Calu3 (cell line): ENCODE data around the gene NSD2. TPM values are rescaled to one million over a fixed set of nuclear protein-coding genes. Genes with fewer than 3 reads are reported as not detected.
"Not testable (repeated sequence)": the region's sequence is repeated elsewhere in the genome, so short reads cannot be mapped to it uniquely, and the experiment has no call there.

Experiments
- BruUV-seq: library from RNA; stranded (reverse); fragments of 400-500 nt; replicated peaks from 2 replicates; lab custom pipeline; 2021; lab: Mats Ljungman, UMichigan
- CTCF ChIA-PET: fragments of 300-600 bp; sonication (Branson Sonifier 250); formaldehyde crosslinking; loops from one replicate; lab custom pipeline; 2022; ENCODE audit warnings: antibody characterized with exemption; lab: Charles Lee
- DNase-seq: peaks from one replicate; pipeline ENCODE4 v3.0.0; 2022
- H3K27ac Mint-ChIP-seq: one replicate; pipeline ENCODE4 v1.8.0; 2022; ENCODE audit warnings: mixed read lengths; ENCODE audit not compliant: unreplicated experiment
- H3K27me3 Mint-ChIP-seq: one replicate; pipeline ENCODE4 v1.8.0; 2022; ENCODE audit warnings: mixed read lengths; ENCODE audit not compliant: unreplicated experiment
- H3K36me3 Mint-ChIP-seq: one replicate; pipeline ENCODE4 v1.8.0; 2022; ENCODE audit warnings: mild to moderate bottlenecking, moderate library complexity, mixed read lengths; ENCODE audit not compliant: insufficient read depth, unreplicated experiment
- H3K4me1 Mint-ChIP-seq: one replicate; pipeline ENCODE4 v1.8.0; 2022; ENCODE audit warnings: mild to moderate bottlenecking, low read depth, mixed read lengths; ENCODE audit not compliant: unreplicated experiment
- H3K4me3 Mint-ChIP-seq: one replicate; pipeline ENCODE4 v1.8.0; 2022; ENCODE audit warnings: mild to moderate bottlenecking, low read depth, moderate library complexity, mixed read lengths; ENCODE audit not compliant: unreplicated experiment
- H3K9me3 Mint-ChIP-seq: one replicate; pipeline ENCODE4 v1.8.0; 2022; ENCODE audit warnings: low read depth, mixed read lengths; ENCODE audit not compliant: unreplicated experiment
- intact Hi-C: fragments of 100-400 bp; cut with micrococcal nuclease; formaldehyde crosslinking; loops from one replicate; pipeline ENCODE4 v1.10.0; 2022; ENCODE audit not compliant: unreplicated experiment
- total RNA-seq: library from RNA; stranded (reverse); gene quantifications from 2 replicates; pipeline ENCODE4 v1.2.3, GENCODE V29; 2022
- TF ChIP-seq, protein P1 (sequence below): fragments of 200-600 bp; IDR thresholded peaks from one replicate; pipeline ENCODE4 v1.8.0; 2022; ENCODE audit warnings: antibody characterized with exemption; ENCODE audit not compliant: unreplicated experiment

The NSD2 gene
- total RNA-seq, 1 experiment from 2014 or later, result 104 TPM

DNA sequence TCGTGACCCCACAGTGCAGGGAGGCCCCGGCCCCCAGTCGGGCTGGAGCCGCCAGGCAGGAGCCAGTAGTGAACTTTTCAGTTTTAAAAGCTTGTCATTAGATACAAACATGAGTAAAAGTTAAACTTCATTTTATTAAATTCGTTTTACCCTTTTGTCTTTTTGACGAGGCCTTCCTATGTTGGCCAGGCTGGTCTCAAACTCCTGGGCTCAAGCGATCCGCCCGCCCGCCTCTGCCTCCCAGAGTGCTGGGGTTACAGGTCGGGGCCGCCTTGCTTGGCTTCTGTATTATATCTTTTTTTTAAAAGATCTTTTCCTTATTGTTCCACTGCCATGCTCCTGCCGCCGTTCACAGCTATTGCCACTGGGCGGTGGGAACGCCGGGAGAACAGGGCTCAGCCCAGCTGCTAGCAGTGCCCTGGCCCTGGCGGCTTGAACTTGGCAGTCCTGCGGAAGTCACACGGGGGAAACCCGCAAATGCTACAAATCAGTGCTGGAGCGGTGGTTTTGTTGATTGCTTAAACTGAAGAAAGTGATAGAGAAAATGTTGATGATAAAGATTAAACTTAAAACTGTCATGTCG, 138.5 kb downstream of the NSD2 start:
- BruUV-seq, result no TSS peak
- Mint-ChIP-seq H3K4me1 (peaks cover 7% of the 10 kb centered on the region), H3K27me3 (no peaks in the 10 kb centered on the region), H3K9me3 (no peaks in the 10 kb centered on the region), H3K4me3 (peak overlapping the region; percentile 74), H3K36me3 (peaks cover 33% of the 10 kb centered on the region), H3K27ac (peak overlapping the region; percentile 79)
- TF ChIP-seq, protein P1, sequence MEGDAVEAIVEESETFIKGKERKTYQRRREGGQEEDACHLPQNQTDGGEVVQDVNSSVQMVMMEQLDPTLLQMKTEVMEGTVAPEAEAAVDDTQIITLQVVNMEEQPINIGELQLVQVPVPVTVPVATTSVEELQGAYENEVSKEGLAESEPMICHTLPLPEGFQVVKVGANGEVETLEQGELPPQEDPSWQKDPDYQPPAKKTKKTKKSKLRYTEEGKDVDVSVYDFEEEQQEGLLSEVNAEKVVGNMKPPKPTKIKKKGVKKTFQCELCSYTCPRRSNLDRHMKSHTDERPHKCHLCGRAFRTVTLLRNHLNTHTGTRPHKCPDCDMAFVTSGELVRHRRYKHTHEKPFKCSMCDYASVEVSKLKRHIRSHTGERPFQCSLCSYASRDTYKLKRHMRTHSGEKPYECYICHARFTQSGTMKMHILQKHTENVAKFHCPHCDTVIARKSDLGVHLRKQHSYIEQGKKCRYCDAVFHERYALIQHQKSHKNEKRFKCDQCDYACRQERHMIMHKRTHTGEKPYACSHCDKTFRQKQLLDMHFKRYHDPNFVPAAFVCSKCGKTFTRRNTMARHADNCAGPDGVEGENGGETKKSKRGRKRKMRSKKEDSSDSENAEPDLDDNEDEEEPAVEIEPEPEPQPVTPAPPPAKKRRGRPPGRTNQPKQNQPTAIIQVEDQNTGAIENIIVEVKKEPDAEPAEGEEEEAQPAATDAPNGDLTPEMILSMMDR, result no peak
- CTCF ChIA-PET, result interaction anchor here (1.1 kb wide), 1 partner anchor 46 kb away, joined by 3 read pairs; no protein-coding TSS in a partner anchor
- intact Hi-C loops, result loop anchor here (10.0 kb wide), 1 partner anchor 175 kb away; no protein-coding TSS in a partner anchor
- peak; percentile 72 for DNase-seq

DNA sequence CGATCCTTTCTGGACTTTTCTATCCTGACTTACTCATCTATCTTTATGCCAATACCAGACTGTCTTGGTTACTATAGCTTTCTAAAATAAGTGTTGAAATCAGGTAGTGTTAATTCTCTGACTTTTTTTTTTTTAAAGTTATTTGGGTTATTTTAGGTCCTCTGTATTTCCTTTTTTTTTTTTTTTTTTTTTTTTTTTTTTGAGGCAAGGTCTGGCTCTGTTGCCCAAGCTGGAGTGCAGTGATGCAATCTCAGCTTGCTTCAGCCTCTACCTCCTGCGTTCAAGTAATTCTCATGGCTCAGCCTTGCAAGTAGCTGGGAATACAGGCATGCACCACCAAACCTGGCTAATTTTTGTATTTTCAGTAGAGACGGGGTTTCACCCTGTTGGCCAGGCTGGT, 140.4 kb downstream of the NSD2 start:
- no peak for DNase-seq
- no TSS peak for BruUV-seq
- CTCF ChIA-PET, result no interaction called here
- Mint-ChIP-seq H3K9me3 (no peaks in the 10 kb centered on the region), H3K27me3 (no peaks in the 10 kb centered on the region), H3K36me3 (peaks cover 25% of the 10 kb centered on the region), H3K4me1 (no peaks in the 10 kb centered on the region), H3K27ac (no peak overlapping the region), H3K4me3 (no peak overlapping the region)
- intact Hi-C loops, result loop anchor here (10.0 kb wide), 1 partner anchor 173 kb away; no protein-coding TSS in a partner anchor
- TF ChIP-seq, protein P1, result no peak

DNA sequence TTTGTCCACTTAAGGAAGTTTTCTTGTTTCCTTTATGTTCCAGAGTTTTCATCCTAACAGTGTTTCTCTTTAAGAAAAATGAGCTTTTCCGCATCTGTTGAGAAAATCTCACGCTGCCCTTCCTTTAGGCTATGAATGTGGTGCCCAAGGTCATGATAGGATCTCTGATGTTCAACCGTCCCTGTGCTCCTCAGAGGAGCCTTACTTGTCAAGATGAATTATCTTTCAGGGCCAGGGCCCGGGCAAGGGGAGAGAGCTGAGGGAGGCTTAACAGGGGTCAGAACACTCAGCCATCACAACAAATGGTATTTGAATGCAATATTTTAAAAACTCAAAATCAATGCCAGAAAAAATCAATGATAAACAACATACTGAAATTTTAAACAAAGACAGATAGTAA, 143.8 kb downstream of the NSD2 start:
- Mint-ChIP-seq H3K27ac (no peak overlapping the region), H3K4me3 (no peak overlapping the region), H3K27me3 (peaks cover 5% of the 10 kb centered on the region), H3K36me3 (peaks cover 1% of the 10 kb centered on the region), H3K4me1 (no peaks in the 10 kb centered on the region), H3K9me3 (no peaks in the 10 kb centered on the region)
- CTCF ChIA-PET, result no interaction called here
- TF ChIP-seq, protein P1, result no peak
- intact Hi-C loops, result loop anchor here (10.0 kb wide), 1 partner anchor 170 kb away; no protein-coding TSS in a partner anchor
- DNase-seq, result no peak
- no TSS peak for BruUV-seq

DNA sequence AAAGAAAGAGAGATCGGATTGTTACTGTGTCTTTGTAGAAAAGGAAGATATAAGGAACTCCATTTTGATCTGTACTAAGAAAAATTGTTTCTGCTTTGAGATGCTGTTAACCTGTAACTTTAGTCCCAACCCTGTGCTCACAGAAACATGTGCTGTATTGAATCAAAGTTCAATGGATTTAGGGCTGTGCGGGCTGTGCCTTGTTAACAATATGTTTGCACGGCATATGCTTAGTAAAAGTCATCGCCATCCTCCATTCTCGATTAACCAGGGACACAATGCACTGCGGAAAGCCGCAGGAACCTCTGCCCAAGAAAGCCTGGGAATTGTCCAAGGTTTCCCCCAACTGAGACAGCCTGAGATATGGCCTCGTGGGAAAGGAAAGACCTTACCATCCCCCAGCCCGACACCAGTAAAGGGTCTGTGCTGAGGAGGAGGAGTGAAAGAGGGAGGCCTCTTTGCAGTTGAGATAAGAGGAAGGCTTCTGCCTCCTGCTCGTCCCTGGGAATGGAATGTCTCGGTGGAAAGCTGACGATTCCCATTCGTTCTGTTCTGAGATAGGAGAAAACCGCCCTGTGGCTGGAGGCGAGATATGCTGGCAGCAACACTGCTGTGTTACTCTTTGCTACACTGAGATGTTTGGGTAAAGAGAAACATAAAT, 150.3 kb downstream of the NSD2 start:
- H3K27ac Mint-ChIP-seq, H3K36me3 Mint-ChIP-seq, H3K4me3 Mint-ChIP-seq, intact Hi-C loops, H3K9me3 Mint-ChIP-seq, H3K4me1 Mint-ChIP-seq, DNase-seq, CTCF ChIA-PET, BruUV-seq: not testable (repeated sequence)
- H3K27me3 Mint-ChIP-seq, result peaks cover 21% of the 10 kb centered on the region

DNA sequence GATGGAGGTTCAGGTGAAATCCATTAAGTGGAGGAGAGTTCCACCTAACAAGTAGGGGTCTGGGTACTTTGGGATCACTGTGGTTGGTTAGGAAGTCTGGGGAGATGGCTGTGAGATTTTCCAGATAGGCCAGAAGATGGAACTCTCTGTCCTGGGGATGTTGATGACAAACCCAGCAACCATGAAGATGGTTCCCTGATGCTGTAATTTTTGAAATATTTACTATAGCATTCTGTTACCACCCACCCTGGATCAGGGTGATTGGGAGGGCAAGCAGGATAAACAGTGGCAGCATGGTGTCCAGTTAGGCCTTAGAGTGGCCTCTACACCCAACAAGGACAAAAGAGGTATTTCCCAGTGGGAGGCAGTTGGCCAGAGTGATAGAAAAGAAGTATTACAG, 153.5 kb downstream of the NSD2 start:
- Mint-ChIP-seq H3K27ac (no peak overlapping the region), H3K36me3 (no peaks in the 10 kb centered on the region), H3K9me3 (peaks cover 3% of the 10 kb centered on the region), H3K27me3 (peaks cover 42% of the 10 kb centered on the region), H3K4me3 (no peak overlapping the region), H3K4me1 (no peaks in the 10 kb centered on the region)
- intact Hi-C loops, result no loop called here
- BruUV-seq, result no TSS peak
- CTCF ChIA-PET, result no interaction called here
- no peak for DNase-seq
- TF ChIP-seq, protein P1, result no peak
